Stimulated activated naive CD4-positive, alpha-beta T cell treated with Interleukin-2 at 50 U/mL for 16 hours (primary cell): ENCODE data around the gene TSPAN14.

Experiments
- DNase-seq: peaks from one replicate; lab custom pipeline; 2025; lab: John Stamatoyannopoulos, UW

Gene TSPAN14

DNA sequence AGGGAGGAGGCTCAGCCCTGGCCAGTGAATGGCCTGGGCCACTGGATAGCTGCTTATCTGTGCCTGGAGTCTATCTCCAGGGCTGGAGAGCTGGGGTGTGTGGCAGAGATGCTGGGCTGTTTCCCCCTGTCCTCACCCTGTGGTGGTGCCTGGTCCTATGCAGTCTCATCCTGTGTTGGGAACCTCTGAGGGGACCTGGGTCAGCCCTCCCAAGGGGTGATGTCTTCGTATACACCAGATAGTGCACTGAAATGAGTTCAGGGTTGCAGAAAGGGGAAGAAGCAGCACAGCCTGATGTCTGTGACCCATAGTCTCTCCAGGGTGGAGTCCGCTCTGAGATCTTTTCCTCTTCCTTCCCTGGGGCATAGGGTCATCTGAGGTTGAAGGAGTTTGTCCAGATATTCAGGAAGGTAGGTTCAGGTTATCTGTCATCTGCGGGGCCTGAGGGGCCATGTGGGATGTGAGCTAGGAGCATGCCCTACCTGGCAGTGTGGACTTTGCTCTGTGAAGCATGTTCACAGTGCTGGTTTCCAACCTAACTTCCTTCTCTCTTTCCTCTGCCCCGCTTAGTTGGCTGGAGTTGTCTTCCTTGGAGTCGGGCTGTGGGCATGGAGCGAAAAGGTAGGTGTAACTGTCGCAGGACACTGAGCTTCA lies 50.2 kb downstream of the TSPAN14 start:
- no peak for DNase-seq

DNA sequence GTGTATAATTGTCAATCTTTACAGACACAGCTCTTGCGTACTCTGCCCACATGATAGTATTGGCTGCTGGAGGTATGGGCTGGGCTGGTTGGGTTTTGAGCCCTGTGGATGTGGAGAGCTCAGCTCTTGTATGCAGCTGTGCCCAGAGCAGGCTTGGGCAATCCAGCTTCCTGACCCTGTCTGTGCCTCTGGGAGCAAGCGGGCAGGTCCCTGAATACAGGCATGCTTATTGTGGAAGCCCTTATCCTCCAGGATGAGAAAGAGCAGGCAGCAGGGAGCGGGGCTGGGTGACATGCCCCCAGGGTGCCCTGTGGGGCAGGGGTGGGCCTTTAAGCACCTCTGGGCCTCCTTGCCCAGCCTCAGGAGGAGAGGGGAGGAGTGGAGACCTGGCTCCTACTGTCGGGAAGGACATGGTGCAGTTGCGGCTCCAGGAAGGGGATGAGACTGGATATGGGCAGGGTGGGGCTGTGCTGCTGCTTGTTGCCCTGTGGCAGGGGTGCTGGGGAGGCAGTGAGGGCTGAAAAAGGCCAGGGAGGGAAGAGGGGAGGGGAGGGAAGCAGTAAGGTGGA lies 50.9 kb downstream of the TSPAN14 start:
- no peak for DNase-seq

DNA sequence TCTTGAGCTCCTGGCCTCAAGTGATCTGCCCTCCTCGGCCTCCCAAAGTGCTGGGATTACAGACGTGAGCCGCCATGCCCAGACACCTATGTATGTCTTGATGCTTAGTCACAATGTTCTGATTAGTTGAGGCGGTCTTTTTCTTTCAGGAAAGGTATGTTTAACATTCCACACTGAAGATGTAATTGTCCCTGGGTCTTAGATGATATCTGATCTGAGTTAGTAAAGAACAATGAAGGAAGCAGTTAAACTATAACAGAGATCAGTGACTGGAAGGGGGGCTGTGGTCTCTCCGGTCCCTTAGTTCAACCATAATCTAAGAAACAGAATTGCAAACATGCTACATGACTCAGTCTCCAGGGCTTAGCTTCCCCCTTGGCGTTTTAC lies 52.1 kb downstream of the TSPAN14 start:
- DNase-seq = no peak

DNA sequence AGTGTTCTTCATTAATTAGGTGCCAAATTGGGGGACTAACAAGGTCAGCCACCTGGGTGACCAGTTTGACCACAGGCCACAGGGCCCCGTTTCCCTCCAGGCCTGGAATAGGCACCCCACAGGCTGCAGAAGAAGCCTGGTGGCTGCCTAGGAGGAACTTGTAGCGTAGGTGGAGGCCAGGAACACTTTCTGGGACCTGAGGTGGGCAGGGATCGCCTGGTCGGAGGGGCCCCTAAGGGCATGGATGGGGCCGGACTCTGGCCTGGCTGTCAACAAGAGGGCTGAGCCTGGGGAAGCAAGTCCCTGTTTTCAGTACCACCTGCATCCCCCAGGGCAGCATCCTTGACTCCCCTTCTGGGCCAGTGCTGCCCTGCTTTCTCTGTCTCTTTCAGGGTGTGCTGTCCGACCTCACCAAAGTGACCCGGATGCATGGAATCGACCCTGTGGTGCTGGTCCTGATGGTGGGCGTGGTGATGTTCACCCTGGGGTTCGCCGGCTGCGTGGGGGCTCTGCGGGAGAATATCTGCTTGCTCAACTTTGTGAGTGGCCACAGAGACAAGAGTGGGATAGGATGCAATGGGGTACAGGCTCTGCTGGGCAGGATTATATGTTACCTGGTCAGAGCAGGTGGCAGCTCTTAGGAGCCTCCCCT lies 52.9 kb downstream of the TSPAN14 start:
- no peak for DNase-seq

DNA sequence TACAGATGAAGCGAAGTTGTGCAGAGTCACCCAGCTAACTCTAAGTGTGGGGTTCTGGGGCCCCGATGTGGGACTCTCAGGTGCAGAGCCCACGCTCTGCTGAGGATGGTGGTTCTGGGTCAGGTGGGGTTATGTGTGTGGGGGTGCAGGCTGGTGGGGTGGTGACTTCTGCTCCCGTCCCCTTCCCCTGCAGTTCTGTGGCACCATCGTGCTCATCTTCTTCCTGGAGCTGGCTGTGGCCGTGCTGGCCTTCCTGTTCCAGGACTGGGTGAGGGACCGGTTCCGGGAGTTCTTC lies 54.9 kb downstream of the TSPAN14 start:
- no peak for DNase-seq

DNA sequence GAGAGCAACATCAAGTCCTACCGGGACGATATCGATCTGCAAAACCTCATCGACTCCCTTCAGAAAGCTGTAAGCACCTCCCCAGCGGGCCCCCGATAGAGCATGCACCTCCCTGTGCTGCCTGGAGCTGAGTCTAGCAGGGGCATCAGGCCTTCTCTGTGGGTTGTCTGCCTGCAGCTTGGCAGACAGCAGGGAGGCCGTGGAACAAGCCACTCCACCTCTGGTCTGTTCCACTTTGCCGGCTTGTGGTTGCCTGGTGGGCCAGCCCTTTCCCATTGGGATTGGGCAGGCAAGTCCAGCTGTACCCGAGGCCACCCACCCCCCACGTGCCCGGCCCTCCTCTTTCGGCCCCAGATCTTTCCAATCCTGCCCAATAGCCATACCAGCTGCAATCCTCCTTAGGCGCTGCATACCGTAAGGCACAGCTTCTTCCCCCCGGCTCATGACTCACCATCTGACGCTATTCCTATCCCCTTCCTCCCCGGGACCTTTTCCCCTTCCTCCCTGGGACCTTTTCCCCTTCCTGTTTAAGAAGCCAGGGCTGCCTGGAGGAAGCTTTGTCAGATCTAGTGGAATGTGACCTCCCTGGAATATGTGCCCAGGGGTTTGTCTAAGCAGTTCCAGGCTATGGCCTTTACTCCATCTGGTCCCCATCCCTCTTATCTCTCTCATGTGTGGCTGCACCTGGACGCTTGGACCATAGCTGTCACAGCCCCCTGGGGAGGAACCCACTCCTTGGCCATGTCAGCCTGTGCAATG lies 55.5 kb downstream of the TSPAN14 start:
- DNase-seq = no peak

DNA sequence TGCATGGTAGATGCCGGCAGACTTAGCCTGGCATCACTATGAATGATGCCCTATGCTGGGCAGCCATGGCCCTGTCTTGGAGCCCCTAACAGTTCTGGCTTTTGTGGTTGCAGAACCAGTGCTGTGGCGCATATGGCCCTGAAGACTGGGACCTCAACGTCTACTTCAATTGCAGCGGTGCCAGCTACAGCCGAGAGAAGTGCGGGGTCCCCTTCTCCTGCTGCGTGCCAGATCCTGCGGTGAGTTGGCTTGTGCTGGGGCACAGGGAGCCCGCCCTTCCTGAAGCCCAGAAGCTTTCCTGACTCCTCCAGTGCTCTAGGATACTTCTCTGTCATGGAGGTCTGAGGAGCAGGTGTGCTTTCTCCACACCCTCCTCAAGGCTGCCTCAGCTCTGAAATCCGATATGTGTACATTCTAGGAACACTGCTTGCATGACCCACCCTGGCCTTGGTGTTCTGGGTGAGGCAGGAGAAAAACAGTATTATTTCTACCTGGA lies 58.0 kb downstream of the TSPAN14 start:
- no peak for DNase-seq

DNA sequence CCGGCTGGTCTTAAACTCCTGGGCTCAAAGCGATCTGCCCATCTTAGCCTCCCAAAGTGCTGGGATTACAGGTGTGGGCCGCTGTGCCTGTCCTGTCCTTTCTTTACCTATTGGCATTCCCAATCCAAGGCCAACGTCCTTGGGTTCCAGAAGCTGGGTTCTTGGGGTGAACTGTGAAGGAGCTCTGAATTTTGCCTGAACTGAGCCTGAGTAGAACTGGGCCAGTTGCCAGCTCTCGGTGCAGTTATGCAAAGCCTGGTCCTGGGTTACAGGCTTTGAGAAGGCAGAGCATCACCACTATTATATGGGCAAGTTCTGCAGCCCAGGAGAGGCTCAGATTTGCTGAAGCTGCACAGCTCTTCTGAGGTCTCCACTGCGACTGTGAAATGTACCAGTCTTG lies 59.0 kb downstream of the TSPAN14 start:
- no peak for DNase-seq

DNA sequence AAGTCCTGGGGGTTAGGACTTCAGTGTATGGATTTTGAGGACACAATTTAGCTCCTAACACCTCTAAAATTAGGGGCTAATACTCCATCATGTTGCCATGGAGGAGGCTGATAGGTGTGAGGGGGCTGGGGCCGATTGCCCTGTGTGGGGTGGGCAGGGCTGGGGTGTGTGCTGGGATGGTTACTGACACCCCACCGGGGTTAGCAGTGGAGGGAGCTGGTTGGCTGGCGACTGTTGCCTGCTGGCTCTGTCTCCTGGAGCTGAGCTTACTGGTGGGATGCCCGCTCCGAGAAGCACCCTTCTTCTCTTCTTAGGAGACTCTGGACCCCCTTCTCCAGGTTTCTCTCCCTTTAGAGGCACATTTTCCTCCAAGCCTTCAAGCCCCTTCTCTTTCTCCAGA lies 61.4 kb downstream of the TSPAN14 start:
- DNase-seq = no peak

DNA sequence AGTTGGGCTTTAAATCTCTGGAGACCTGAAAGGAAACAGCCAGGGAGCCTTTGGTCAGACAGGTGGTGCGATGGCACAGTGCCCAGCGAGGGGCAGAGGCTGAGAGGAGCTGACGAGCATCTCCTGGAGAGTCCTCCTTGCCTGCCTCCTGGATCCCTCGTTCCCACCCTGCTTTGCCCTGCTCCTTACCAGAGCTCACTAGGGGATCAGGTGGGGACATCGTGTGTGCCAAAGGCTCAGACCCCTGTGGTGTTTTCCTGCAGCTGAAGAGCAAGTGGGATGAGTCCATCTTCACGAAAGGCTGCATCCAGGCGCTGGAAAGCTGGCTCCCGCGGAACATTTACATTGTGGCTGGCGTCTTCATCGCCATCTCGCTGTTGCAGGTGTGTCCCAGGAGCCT lies 61.8 kb downstream of the TSPAN14 start:
- no peak for DNase-seq

DNA sequence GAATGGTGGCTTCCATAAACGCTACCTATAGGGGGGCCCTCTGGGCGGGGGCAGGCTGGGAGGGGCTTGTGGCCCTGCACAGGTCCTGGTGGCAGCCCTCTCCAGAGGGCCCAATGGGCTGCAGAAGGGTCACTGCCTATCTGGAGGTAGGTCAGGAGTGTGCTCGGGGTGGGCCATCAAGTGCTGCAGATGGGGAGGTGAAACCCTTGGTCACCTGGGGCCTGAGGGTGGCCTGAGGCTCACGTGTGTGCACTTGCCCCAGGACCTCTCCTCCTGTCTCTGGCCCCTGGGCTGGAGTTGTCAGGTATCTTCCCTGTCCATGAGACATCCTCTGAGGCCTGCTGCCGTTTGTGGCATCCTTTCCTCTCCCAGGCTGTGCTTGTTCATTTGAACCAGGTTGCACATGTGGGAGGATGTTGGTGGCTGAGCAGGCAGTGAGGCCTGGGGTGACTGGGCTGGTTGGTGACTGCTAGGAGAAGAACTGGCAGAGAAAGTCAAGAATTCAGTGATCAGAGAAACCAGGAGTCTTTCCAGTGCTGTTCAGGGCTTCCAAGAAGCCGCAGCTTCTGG lies 62.5 kb downstream of the TSPAN14 start:
- no peak for DNase-seq

DNA sequence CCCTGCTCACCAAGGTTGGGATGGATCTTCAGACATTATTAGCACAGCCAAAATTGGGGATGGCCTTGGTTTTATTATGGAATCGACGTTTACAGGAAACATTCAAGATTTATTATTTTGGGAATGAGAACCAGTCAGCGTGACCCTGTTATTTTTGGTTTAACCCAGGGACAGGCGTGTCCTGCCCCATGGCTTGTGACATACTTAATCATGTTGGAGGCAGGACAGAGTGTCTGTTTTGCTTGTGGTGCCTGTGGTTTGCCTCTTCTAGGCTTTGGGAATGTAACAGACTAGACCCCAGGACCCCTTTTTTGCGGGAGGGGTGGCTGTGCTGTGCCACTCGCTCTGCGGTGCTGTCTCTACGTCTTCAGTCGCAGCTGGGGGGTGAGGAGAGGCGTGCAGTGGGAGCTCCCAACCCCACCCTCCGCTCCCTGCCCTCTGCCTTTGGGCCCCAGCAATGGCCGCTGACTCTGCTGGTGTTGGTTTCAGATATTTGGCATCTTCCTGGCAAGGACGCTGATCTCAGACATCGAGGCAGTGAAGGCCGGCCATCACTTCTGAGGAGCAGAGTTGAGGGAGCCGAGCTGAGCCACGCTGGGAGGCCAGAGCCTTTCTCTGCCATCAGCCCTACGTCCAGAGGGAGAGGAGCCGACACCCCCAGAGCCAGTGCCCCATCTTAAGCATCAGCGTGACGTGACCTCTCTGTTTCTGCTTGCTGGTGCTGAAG lies 63.5 kb downstream of the TSPAN14 start:
- DNase-seq = no peak

DNA sequence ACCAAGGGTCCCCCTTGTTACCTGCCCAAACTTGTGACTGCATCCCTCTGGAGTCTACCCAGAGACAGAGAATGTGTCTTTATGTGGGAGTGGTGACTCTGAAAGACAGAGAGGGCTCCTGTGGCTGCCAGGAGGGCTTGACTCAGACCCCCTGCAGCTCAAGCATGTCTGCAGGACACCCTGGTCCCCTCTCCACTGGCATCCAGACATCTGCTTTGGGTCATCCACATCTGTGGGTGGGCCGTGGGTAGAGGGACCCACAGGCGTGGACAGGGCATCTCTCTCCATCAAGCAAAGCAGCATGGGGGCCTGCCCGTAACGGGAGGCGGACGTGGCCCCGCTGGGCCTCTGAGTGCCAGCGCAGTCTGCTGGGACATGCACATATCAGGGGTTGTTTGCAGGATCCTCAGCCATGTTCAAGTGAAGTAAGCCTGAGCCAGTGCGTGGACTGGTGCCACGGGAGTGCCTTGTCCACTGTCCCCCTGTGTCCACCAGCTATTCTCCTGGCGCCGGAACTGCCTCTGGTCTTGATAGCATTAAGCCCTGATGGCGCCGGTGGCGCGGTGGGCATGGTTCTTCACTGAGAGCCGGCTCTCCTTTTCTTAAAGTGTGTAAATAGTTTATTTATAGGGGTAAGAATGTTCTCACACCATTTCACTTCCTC lies 64.2 kb downstream of the TSPAN14 start:
- DNase-seq = no peak

DNA sequence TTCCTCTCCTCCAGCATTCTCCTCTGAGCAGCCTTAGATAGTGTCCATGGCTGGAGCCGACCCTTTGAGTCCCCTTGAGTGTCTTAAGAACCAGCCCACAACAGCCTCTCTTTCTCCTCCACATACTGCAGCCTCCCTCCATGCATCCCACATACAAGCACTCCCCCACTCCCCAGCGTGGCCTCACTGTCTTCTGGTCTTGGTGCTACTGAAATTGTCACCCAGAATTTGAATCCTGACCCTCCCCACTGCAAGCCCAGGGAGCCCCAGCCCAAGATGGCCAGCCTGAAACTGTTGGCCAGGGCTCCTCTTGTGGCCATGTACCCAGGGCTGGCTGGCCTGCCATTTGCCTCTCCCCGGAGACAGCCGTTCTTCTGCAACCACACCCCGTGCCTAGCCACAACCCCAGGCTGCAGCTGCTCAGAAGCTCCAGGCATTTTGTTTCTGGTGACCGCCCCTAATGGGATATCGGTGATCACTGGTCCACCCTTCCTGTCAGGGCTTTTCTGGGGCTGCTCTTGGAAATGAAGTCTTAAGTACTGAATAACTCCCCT lies 64.8 kb downstream of the TSPAN14 start:
- DNase-seq = no peak

DNA sequence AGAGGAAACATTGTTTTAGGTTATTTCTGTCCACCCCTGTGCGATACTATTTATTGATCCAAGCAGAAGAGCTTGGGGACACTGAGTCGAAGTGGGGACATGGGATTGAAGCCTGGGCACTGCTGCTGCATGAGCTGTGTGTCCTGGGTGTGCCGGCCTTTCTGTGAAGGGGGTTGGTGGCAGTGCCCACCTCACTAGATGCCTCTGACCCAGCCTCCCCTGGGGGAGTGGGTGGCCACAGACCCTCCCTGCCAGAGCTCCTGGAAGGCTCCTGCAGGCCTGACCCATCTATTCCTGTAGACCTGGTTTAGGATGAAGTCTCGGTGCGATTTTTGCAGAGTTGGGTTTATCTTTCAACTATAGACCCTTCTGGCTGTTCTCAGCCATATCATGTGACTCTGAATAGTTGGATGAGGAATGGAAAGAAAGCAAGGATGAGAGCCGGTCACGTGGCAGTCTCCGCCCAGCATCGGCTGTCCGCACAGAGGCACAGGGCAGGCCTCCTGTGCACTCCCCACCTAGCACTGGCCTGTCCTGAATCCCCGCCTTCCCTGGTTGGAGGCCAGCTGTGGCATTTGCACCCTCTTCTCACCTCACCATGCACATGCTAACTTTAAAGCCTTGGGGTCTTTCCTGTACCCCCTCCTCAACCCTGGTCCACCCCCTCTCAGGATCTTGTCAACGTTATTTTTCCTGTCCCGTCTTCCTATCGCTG lies 66.0 kb downstream of the TSPAN14 start:
- no peak for DNase-seq

DNA sequence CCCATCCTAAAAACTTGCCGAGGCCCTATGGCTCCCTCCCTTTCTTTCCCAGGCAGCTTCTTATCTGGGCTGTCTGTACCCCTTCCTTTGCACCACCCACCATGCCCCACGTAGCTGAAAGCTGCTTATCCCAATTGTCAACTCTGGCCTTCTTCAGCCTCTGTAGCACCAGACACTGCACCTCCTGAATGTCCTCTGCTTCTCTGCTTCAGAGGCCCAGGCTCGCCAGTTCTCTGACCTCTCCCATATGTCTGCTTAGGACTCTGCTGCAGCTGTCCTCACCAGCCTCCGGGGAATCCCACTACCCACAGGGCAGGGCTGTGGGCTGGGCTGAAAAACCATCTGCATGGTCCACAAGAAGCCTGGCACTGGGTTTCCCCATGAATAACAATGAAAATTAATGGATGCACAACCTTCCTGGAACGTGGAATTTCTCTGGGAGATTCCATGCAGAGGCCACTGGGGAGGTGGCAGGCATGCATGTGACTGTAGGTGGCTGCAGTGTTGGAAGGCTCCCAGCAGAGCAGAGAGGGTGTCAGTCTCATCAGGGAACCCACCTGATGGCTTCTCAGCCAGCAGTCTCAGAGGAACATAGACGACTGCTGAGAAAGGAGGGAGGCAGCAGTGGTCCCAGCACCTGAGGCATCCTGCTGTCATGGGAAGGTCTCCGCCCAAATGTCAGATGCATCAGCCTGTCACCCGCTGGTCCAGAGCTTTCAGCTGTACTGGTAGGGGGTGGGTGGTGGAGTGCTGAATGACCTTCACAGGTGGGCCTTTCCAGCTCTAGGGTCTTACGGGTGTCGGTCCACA lies 66.8 kb downstream of the TSPAN14 start:
- no peak for DNase-seq

DNA sequence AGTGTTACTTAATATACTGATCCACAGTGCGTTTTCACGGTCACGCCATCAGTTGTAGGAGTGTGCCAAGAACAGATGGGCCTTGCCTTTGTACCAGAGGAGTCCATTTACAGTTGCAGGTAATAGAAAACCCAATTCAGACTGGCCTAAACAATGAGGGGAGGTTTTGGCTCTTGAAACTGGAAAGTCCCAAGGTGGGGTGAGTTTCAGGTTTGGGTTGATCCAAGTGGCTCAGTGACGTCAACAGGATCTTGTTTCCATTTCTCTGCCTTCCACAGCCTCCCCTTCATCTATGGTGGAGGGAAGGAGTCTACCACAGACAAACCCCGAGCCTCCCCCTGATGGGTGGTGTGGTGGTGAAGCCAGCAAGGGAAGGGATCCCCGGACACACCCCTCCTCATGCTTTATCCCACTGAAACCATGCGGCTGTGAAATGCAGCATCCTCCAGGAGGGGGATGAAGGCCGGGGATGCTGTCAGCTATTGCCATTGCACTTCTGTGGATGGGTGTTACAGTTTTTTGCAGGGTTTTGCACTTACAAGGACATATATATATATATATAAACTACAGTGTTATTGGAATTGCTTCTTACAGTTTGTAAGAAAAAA lies 68.8 kb downstream of the TSPAN14 start:
- no peak for DNase-seq

DNA sequence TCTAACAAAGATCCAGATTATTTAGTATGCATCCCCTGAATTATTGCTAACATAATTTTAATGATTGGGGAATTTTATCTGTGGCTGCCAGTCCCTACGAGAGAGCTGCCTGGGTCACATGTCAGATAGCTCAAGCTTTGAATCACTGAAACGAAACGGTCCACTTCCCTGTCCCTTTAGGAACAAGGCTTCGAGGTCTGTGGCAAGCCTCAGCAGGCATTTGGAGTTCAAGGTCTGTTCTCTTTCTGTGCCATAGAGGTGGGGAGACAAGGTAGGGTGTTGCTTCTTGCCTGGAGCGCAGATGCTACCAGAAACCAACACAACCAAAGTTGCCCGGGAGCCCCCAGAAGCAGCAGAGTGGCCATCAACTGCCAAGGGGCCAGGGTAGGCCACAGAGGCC lies 69.7 kb downstream of the TSPAN14 start:
- no peak for DNase-seq

DNA sequence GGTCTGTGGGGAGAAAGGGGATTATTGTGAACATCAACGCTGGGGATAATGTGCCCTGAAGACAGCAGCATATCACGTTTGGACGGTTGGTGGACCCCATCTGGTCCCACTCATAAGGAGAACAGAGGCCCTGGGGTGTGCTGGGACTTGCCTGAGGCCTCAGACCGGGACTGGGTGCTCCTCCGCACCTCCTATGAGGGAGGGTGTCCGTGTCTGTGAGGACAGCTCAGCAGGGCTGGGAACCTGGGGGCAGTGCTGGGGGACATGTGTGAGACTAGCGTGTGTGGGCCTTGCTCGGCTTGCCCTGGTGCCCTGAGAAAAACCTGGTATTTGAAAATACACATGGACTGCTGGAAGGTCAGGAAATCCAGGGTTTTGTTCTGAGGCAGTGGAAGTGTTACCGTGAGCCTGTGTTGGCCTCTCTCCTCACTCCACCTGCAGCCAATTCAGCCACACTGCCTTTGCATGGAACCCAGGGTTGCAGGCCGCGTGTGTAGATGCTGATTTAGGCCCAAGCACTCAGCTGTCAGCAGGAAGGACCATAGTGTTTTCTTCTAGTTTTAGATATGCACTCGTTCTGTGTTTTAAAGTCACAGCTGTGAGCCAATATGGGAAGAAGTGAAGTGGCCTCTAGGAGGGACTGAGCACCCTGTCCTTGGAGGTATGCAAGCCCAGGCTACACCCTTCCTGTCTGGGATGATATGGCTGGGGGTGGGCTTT lies 70.2 kb downstream of the TSPAN14 start:
- no peak for DNase-seq
